NOMO-1 treated with dmso at 0.1 percent for 144 hours (cell line): ENCODE results near the gene CACNB1.

Source experiments
- DNase-seq: peaks from one replicate; lab custom pipeline; 2025; ENCODE audit not compliant: unreplicated experiment; lab: John Stamatoyannopoulos, UW

CACNB1 gene

DNA sequence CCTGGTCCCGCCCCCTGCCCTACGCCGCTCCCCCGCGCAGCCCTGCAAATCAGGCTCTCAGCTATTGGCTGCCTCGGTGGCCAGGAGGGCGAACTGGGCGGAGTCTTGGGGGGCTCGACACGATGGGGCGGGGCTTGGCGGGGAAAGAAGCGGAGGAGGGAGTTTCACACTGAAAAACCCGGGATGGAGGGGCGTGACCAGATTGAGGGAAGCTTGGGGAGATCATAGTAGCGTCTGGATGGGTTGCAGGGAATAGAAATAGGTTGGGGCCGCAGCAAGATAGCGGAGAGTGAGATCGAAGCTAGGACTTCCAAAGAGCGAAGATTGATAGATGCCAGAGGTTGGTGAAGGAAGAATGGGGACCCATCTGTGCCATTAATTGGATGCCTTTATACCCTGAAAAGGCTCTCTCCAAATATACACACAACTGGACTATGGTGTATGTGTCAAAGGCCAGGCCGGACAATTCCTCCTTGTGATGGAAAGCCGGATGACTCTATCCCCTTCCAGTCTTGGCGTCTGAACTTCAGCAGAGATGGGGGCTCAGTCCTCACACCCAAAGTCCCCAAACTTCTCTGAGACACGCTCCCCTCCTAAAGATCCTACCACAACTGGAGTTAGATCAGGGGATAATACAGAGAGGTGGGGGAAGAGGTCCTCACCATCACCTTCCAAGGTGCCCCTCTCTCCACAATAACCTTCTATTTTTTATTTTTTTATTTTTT, 28.7 kb upstream of the CACNB1 start:
- no peak for DNase-seq

DNA sequence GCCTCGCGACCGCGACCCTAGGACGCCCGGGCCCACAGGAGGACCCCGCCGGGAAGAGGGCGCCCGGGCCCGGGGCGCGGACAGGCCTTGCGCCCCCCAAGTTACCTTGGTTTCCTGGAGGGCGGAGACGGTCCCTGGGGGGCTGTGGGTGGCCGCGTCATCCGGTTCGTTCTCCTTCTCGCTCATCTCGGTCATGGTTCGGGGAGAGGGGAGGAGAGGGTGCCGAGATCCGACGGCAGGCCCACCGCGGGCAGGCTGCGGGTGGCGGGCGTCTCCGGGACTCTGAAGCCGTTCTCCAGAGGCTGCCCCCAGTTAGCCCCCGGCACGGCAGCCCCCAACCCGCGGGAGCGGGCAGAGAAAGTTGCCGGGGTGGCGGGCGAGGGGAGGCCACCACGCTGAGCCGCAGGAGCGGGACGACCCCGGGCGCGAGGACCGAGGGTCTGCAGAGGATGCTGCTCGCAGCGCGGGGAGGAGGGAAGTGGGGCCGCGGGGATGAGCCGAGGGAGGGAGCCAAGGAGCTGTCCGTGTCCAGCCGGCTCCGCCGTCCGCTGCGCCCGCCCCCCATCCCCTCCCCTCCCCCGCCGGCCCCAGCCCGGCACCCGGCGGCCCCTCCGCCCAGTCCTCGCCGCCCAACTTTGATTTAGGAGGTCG, 28.0 kb upstream of the CACNB1 start, which contains the start of gene STAC2:
Gene STAC2 (minus strand): TSS at position 638 of the 651 bp plus-strand sequence. CDS start 443 bp downstream, at position 195.
- no peak for DNase-seq

DNA sequence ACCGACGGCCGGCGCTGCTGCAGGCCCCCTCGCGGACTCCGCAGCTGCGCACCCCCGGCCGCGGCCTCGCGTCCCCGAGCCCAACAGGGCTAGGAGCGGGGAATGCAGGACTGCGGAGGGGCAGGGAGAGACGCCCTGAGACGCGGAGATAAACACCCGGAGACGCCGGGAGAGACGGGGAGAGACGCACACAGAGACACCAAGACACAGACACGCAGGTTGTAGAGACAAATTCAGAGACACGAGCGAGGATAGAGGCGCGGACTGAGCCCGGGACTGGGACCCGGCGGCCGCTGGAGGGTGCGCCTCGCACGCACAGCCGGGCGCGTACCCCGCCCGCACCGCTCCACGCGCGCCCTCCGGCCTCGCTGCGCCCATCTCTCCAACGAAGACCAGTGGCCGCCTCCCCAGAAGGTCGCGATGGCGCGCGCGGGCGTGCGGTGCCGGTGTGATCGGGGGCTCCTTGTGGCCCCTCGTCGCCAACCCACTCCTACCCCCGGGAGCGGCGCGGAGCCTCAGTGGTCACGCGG, 27.4 kb upstream of the CACNB1 start:
- no peak for DNase-seq

GRCh38 chr17:39223907-39224777, 26.7 kb upstream of the CACNB1 start:
- DNase-seq, result no peak

DNA sequence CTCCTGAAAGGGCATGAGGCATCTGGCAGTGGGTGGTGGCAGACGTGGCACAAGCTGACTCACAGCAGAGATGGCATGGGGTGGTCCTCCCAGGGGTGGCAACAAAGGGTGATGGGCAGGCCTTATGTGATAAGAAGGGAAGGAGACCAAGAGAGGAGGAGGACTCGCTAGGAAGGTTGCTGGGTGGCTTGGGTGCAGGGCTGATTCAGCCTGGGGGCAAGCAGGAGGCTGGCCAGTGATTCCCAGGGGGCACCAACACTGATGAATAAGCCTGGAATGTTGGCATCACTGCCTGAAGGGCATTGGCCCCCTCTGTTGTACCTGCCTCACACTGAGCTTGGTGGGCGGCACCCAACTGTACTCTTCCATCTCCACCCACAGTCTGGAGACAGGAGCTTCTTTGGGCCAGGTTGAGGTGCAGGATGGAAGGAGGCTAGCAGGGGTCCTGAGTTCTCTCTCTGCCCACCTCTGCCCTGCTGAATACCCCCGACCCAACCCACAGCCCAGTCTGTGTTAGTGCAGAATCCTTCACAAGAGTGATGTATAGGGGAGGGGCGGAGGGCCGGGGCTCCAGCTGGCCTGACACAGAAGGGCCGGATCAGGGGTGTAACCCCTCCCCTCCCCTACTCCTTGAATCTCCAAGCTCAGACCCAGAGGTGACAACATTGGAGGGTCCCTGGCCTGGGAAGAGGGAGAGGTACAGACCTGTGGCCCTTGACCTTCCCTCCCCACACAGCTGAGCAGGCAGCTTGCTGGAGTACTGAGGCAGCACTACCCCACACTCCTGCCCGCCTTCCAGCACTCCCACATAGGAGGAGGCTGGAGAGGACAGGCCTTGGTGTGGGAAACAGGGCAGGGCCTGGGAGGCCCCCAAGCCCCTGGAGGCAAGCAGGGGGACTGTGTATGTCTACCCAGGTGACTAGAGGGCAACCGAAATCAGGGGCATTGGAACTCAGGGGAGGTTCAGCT, 25.7 kb upstream of the CACNB1 start:
- DNase-seq, result no peak

GRCh38 chr17:39222151-39222550, 24.7 kb upstream of the CACNB1 start:
- DNase-seq, result no peak

- DNase-seq, result no peak
Observed at GRCh38 chr17:39221572-39221971, 24.1 kb upstream of the CACNB1 start.

DNA sequence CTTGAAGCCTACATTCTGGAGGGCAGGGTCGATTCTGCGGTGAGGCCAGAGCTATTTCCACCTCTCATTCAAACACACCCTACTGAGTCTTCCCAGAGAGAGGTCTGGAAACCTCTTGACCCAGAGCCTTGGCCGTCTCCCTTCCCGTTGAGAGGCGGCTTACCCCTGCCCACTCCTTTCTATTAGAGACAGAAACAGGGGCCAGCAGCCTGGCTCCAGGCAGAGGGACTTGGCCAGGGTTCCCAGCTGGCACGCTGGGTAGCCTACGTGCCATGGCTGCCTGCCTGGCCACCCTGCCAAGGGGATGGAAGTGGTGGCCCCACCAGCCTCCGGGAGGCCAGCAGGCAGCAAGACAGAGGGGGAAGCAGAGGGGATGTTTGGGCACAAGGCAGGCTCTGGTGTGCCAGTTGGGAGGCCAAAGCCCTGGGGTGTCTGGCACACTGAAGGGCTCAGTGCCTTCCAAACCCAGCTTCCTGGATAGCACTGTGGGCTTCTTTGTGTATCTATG, 22.2 kb upstream of the CACNB1 start:
- DNase-seq, result no peak

DNA sequence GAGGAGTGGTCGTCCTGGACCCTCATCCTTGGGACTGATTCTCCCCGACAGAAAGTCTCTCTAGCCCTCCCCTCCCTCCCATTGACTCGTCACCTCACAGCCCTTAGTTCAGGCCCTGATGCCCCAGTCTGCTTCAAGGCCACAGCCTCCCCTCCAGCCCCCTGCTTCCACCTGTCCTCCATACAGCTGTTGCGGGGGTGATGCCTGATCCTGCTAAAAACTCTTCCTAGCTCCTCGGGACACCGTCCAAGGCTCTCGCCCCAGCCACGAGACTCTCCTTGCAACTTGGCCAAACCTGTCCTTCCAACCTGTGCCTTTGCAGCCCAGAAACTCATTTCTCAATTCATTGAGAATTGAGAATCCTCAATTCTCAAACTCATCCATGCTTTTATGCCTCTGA, 21.4 kb upstream of the CACNB1 start:
- no peak for DNase-seq

DNA sequence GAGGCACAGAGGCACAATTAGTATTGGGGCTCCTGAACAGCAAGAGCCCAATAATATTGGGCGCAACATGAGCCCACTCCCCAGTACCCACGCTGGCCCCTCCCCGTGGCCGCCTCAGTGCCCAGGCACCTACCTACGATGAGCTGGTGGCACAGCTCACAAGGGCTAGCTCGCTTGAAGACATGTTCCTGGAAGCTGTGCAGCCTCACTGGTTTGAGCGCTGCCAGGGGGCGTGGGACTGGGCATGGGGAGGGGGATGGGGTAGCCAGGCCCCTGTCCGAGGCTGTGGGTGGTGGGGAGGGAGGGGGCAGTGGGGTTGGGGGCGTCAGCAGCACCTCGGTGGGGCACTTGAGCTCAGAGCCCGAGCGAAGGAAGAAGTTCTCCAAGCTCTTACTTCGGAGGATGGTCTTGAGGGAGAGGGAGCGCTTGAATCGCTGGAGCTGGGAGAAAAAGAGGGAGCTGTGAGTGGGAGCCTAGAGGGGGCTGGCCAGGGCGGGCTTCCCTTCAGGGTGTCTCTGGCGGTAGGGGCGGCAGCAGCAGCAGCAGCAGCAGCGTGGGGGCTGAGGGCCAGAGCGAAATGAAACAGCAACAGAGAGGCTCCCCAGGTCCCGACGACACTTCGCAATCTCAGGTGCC, 20.4 kb upstream of the CACNB1 start:
- DNase-seq, result no peak

GRCh38 chr17:39213852-39214251, 16.4 kb upstream of the CACNB1 start:
- DNase-seq, result no peak

- DNase-seq, result no peak
Observed at GRCh38 chr17:39212841-39213480, 15.5 kb upstream of the CACNB1 start.

DNA sequence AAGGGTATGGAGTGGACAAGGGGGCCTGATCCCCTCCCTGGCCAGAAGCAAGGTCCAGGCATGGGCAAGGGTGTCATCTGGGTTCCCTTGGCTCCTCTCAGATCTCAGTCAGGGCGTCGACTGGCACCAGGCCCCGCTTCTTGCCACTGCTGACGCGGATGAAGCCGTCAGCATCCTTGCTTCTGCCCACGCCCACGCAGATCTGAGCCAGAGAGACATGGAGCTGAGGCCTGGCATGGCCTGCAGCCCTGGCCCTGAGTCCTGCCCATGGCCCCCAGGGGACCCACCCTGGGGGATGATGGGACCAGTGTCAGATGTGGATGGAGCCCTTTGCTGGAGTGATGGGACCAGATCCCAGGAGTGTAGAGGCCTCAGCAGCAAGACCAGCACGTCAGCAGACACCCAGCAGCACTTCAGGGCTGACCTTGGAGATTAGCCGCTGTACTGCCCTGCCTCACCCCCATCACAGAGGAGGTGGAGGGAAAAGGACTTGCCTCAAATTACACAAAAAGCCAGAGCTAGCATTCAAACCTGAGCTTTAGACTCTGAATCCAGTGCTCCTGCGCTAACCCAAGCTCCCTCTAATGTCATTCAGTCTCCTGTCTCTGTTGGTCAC, 14.8 kb upstream of the CACNB1 start:
- no peak for DNase-seq

DNA sequence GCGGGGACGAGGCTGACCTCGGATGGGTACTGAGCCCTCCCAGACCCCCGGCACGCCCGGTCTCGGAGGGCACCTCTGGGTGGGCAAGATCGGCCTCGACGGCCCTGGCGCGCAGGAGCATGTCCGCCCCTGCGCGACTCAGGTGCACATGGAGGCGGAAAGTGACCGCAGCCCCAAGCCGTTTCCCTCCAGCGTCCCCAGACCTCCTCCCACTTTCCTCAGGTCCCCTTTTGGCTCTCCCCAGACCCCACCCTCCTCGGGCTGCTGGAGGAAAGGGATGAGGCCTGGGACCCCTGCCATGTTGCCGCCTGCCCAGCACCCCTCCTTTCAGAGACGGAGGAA, 12.6 kb upstream of the CACNB1 start:
- DNase-seq, result no peak

GRCh38 chr17:39209317-39210092, 12.0 kb upstream of the CACNB1 start:
- no peak for DNase-seq

- DNase-seq, result no peak
Observed at GRCh38 chr17:39208893-39209292, 11.4 kb upstream of the CACNB1 start.

DNA sequence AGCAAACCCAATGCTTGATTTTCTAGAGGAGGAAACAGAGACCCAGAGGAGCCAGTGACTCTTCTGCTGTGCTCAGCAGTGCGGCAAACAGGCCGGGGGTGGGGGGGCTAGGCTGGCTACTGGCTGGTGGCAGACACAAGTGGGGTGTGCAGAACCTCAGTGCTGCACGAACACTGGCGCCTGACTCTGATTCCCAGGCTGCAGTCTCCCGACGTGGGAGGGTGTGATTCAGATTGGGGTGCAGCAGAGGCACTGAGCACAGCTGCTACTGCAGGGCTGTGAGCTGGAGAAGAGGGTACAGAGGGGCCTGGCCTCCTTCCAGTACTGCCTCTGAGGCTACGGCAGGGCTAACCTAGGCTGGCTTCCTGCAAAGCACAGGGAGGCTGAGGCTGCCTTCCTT, 10.7 kb upstream of the CACNB1 start:
- DNase-seq, result no peak

- DNase-seq, result no peak
Observed at GRCh38 chr17:39205112-39205526, 7.7 kb upstream of the CACNB1 start.
